Measurements from ENCODE around the gene CACNA1C.

DNA sequence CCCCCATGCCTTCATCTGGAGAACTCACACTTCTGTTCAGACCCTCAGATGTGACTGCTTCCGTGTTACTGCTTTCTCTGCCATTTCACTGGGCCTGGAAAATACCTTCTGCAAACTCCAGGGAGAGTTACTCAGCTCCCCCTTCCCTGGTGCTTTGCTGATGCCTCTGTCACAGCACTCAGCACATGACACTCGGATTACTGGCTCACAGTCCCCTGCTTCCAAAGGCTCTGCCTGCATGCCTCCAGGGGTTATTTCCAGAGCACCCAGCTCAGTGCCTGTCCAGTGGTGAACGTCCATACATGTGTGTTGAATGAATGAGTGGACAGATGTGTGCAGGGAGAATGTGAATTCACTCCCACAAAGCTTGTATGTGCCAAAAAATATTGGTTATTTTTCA is 504.8 kb downstream of the CACNA1C start:
- TF ChIP-seq, protein P1, sequence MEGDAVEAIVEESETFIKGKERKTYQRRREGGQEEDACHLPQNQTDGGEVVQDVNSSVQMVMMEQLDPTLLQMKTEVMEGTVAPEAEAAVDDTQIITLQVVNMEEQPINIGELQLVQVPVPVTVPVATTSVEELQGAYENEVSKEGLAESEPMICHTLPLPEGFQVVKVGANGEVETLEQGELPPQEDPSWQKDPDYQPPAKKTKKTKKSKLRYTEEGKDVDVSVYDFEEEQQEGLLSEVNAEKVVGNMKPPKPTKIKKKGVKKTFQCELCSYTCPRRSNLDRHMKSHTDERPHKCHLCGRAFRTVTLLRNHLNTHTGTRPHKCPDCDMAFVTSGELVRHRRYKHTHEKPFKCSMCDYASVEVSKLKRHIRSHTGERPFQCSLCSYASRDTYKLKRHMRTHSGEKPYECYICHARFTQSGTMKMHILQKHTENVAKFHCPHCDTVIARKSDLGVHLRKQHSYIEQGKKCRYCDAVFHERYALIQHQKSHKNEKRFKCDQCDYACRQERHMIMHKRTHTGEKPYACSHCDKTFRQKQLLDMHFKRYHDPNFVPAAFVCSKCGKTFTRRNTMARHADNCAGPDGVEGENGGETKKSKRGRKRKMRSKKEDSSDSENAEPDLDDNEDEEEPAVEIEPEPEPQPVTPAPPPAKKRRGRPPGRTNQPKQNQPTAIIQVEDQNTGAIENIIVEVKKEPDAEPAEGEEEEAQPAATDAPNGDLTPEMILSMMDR (conservative IDR thresholded peaks at IDR 0.05) = no peak
- no peak for TF ChIP-seq ZFX (IDR thresholded peaks at IDR 0.05)

Measured in C4-2B (cell line).